Astrocyte of the spinal cord (primary cell): ENCODE data around the gene ECPAS.

Source experiments
- DNase-seq: peaks from one replicate; pipeline ENCODE4 v3.0.0; 2011; ENCODE audit warnings: low read depth, low spot score
- H3K4me3 ChIP-seq: 2 replicates; pipeline ENCODE4 v1.5.1; 2011; ENCODE audit warnings: low read depth, mild to moderate bottlenecking, low read length, moderate library complexity
- CTCF ChIP-seq: IDR thresholded peaks from 2 replicates; pipeline ENCODE4 v1.5.1; 2012; ENCODE audit warnings: low read depth, mild to moderate bottlenecking, low read length, inconsistent platforms
- in situ Hi-C: cut with HindIII; loops from 2 replicates; pipeline ENCODE4 v1.10.0; 2017; ENCODE audit warnings: low sequenced_read_pairs

The ECPAS gene

GRCh38 chr9:111427186-111427585 lies 57.0 kb downstream of the ECPAS start:
- in situ Hi-C loops: no loop called here
- TF ChIP-seq CTCF: no peak
- peak; percentile 54 for DNase-seq
- no peak overlapping the region for H3K4me3 ChIP-seq

GRCh38 chr9:111423389-111423788 lies 60.8 kb downstream of the ECPAS start:
- H3K4me3 ChIP-seq: no peak overlapping the region
- DNase-seq: no peak
- in situ Hi-C loops: no loop called here
- no peak for TF ChIP-seq CTCF

GRCh38 chr9:111414406-111414805 lies 69.8 kb downstream of the ECPAS start:
- TF ChIP-seq CTCF: no peak
- in situ Hi-C loops: no loop called here
- no peak for DNase-seq
- H3K4me3 ChIP-seq: no peak overlapping the region

- no peak overlapping the region for H3K4me3 ChIP-seq
- no peak for DNase-seq
- TF ChIP-seq CTCF: no peak
- in situ Hi-C loops: no loop called here
These were observed 70.2 kb downstream of the ECPAS start for GRCh38 chr9:111413996-111414395.

- TF ChIP-seq CTCF: no peak
- DNase-seq: no peak
- in situ Hi-C loops: no loop called here
These were observed 71.9 kb downstream of the ECPAS start for GRCh38 chr9:111412280-111412679.

GRCh38 chr9:111411266-111411665 lies 72.9 kb downstream of the ECPAS start:
- in situ Hi-C loops: no loop called here
- H3K4me3 ChIP-seq: no peak overlapping the region

More at GRCh38 chr9:111412280-111412679, 71.9 kb downstream of the ECPAS start:
- no peak overlapping the region for H3K4me3 ChIP-seq

More at GRCh38 chr9:111411266-111411665, 72.9 kb downstream of the ECPAS start:
- DNase-seq: no peak
- no peak for TF ChIP-seq CTCF
